Measurements from ENCODE around the gene ICAM1.

- TF ChIP-seq ZNF274 (IDR thresholded peaks at IDR 0.05; ENCODE audit: insufficient read depth, insufficient read length) (no peak), EZH2 (IDR thresholded peaks at IDR 0.05; ENCODE audit: borderline replicate concordance, control insufficient read depth, low read depth, low read length) (no peak), EP300 (IDR thresholded peaks at IDR 0.05; ENCODE audit: borderline replicate concordance in 1 of 2, control insufficient read depth in 1 of 2, low read depth in 2 of 2, low read length in 2 of 2) (no peak), SIX5 (IDR thresholded peaks at IDR 0.05; ENCODE audit: low read depth, low read length, severe bottlenecking) (no peak), POLR2AphosphoS5 (IDR thresholded peaks at IDR 0.05; ENCODE audit: low read length) (no peak)
These were observed 10.8 kb upstream of the ICAM1 start for GRCh38 chr19:10260141-10260584.

Measured in GM12878 (cell line).